HepG2 (cell line): ENCODE results near the gene MFSD11. TPM values are rescaled to one million over a fixed set of nuclear protein-coding genes. Genes with fewer than 3 reads are reported as not detected.

ENCODE experiments used
- HMG20B ChIP-seq: conservative IDR thresholded peaks from 2 replicates; pipeline ENCODE4 v1.6.1; 2016; ENCODE audit warnings: missing genetic modification reagents, missing compliant biosample characterization
- HNRNPLL ChIP-seq: fragments of 200-400 bp; formaldehyde crosslinking; IDR thresholded peaks from 2 replicates; pipeline ENCODE4 v1.6.1; 2017; ENCODE audit warnings: mild to moderate bottlenecking, low read depth, low read length; ENCODE audit not compliant: poor library complexity, severe bottlenecking
- KDM1A ChIP-seq: IDR thresholded peaks from 2 replicates; pipeline ENCODE4 v1.6.1; 2016; ENCODE audit warnings: missing compliant biosample characterization
- KLF13 ChIP-seq: sonication (generic); formaldehyde crosslinking; IDR thresholded peaks from 2 replicates; pipeline ENCODE4 v1.4.0; 2020; ENCODE audit warnings: mild to moderate bottlenecking, missing genetic modification reagents
- NFE2L2 ChIP-seq: fragments of 150-350 bp; IDR thresholded peaks from 2 replicates; pipeline ENCODE4 v1.6.1; 2014; ENCODE audit warnings: low read length
- SKIL ChIP-seq: sonication (generic); formaldehyde crosslinking; IDR thresholded peaks from 2 replicates; pipeline ENCODE4 v1.8.0; 2022; ENCODE audit warnings: missing genetic modification reagents, mild to moderate bottlenecking, moderate library complexity, borderline replicate concordance
- STAG1 ChIP-seq: sonication (generic); formaldehyde crosslinking; IDR thresholded peaks from 2 replicates; pipeline ENCODE4 v1.4.0; 2020; ENCODE audit warnings: missing genetic modification reagents
- TCF12 ChIP-seq, 2 experiments: fragments of 450-650 bp in 1 of 2; sonication (generic) in 1 of 2; formaldehyde crosslinking in 1 of 2; IDR thresholded peaks; 2 replicates each; pipeline versions ENCODE4 v1.6.1 to v1.8.0; 2017 to 2022; ENCODE audit warnings: antibody characterized with exemption in 1 of 2, mild to moderate bottlenecking in 1 of 2, missing genetic modification reagents in 1 of 2, moderate library complexity in 1 of 2
- ZBTB20 ChIP-seq: sonication (generic); formaldehyde crosslinking; IDR thresholded peaks from 2 replicates; pipeline ENCODE4 v1.8.1; 2023; ENCODE audit warnings: missing genetic modification reagents, low read depth, mild to moderate bottlenecking, borderline replicate concordance
- ZNF274 ChIP-seq: sonication (generic); formaldehyde crosslinking; IDR thresholded peaks from 2 replicates; pipeline ENCODE4 v1.5.1; 2020; ENCODE audit warnings: mild to moderate bottlenecking, missing genetic modification reagents
- ZNF543 ChIP-seq: sonication (generic); formaldehyde crosslinking; IDR thresholded peaks from 2 replicates; pipeline ENCODE4 v1.4.0; 2020; ENCODE audit warnings: mild to moderate bottlenecking, missing genetic modification reagents
- ZNF672 ChIP-seq: sonication (generic); formaldehyde crosslinking; IDR thresholded peaks from 2 replicates; pipeline ENCODE4 v1.8.1; 2022; ENCODE audit warnings: missing genetic modification reagents
- ZNF703 ChIP-seq: sonication (generic); formaldehyde crosslinking; IDR thresholded peaks from 2 replicates; pipeline ENCODE4 v1.5.1; 2020; ENCODE audit warnings: missing genetic modification reagents, mild to moderate bottlenecking, moderate library complexity, borderline replicate concordance
- ZNF740 ChIP-seq: sonication (generic); formaldehyde crosslinking; IDR thresholded peaks from 2 replicates; pipeline ENCODE4 v1.4.0; 2020; ENCODE audit warnings: missing genetic modification reagents
- ZNF776 ChIP-seq: sonication (generic); formaldehyde crosslinking; IDR thresholded peaks from 2 replicates; pipeline ENCODE4 v1.4.0; 2020; ENCODE audit warnings: mild to moderate bottlenecking, missing genetic modification reagents
- ZNF841 ChIP-seq: sonication (generic); formaldehyde crosslinking; IDR thresholded peaks from 2 replicates; pipeline ENCODE4 v1.8.1; 2023; ENCODE audit warnings: missing genetic modification reagents, borderline replicate concordance
- polyA plus RNA-seq, 8 experiments: library from polyadenylated mRNA; depleted of rRNA in 3 of 8; stranded (reverse) in 7 of 8; unstranded in 1 of 8; fragments of >200 nt; fragmentation: Illumina TruSeq in 4 of 8; extraction: Trizol in 4 of 8; gene quantifications; 2 replicates each; pipeline versions ENCODE4 v1.2.1 to v1.2.3, GENCODE V29; 2011 to 2016; ENCODE audit warnings: low read depth in 4 of 8, missing spikeins in 1 of 8, mixed read lengths in 1 of 8; ENCODE audit not compliant: insufficient read depth in 1 of 8
- total RNA-seq, 5 experiments: library from RNA; depleted of rRNA; stranded (reverse); fragments of >200 nt; fragmentation: Illumina TruSeq; extraction: Trizol; gene quantifications; 2 replicates each; pipeline ENCODE4 v1.2.3, GENCODE V29; 2016; ENCODE audit warnings: low read depth in 1 of 5
- TF ChIP-seq, protein P1 (sequence below): sonication (generic); formaldehyde crosslinking; IDR thresholded peaks from 2 replicates; pipeline ENCODE4 v1.8.0; 2022; ENCODE audit warnings: low read depth, missing genetic modification reagents
- TF ChIP-seq, protein P2 (sequence below): sonication (generic); formaldehyde crosslinking; IDR thresholded peaks from 2 replicates; pipeline ENCODE4 v1.5.0; 2020; ENCODE audit warnings: mild to moderate bottlenecking, missing genetic modification reagents
- TF ChIP-seq, protein P3 (sequence below): sonication (generic); formaldehyde crosslinking; IDR thresholded peaks from 2 replicates; pipeline ENCODE4 v1.4.0; 2020; ENCODE audit warnings: missing genetic modification reagents

MFSD11 gene
- total and polyA plus RNA-seq, 2 of the 13 experiments (the other 11 are each of a cell fraction or from before 2014, with no cell fraction given): 26.1 to 36.3 TPM

DNA sequence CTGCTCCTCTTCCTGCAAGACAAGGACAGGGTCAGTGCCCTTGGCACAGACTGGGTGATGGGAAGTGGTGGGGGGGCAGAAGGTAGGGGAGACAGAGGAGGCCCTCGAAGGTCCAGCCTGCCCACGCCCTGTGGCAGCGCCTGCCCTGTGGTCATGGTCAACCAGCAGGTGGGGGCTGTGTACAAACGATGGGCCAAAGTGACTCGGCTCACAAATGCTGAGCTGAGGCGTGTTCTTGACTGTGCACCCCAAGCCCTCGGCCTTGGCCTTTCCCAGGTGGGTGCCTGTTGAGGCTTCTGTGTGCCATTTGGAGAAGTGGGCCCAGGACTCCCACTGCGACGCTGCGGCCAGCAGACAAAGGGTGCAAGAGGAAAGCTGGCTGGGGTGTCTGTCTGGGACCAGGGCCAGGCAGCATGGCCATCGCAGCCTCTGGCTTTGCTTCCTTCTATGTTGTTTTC lies 49.7 kb upstream of the MFSD11 start (continued):
- TF ChIP-seq, protein P1, sequence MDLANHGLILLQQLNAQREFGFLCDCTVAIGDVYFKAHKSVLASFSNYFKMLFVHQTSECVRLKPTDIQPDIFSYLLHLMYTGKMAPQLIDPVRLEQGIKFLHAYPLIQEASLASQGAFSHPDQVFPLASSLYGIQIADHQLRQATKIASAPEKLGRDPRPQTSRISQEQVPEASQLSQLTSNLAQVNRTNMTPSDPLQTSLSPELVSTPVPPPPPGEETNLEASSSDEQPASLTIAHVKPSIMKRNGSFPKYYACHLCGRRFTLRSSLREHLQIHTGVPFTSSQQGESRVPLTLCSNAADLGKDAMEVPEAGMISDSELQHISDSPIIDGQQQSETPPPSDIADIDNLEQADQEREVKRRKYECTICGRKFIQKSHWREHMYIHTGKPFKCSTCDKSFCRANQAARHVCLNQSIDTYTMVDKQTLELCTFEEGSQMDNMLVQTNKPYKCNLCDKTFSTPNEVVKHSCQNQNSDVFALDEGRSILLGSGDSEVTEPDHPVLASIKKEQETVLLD (CRISPR knock-in tag): no peak
- no peak for TF ChIP-seq KLF13 (CRISPR knock-in tag)
- TF ChIP-seq ZNF740 (CRISPR knock-in tag): no peak
- peak; percentile 53 for TF ChIP-seq SKIL (CRISPR knock-in tag)
- TF ChIP-seq TCF12 (IDR thresholded peaks at IDR 0.05): no peak
- TF ChIP-seq TCF12 (CRISPR knock-in tag; IDR thresholded peaks at IDR 0.05): 0 out of 2 replicates have a peak, but pooled peaks have one; percentile 32
- no peak for TF ChIP-seq ZNF776 (CRISPR knock-in tag)
- peak; percentile 19 for TF ChIP-seq HNRNPLL
- TF ChIP-seq ZNF672 (CRISPR knock-in tag): peak; percentile 73; the same call in 1 of the 2 replicates
- TF ChIP-seq ZNF274: no peak
- TF ChIP-seq STAG1 (CRISPR knock-in tag): peak; percentile 40; the same call in 1 of the 2 replicates
- TF ChIP-seq, protein P2, sequence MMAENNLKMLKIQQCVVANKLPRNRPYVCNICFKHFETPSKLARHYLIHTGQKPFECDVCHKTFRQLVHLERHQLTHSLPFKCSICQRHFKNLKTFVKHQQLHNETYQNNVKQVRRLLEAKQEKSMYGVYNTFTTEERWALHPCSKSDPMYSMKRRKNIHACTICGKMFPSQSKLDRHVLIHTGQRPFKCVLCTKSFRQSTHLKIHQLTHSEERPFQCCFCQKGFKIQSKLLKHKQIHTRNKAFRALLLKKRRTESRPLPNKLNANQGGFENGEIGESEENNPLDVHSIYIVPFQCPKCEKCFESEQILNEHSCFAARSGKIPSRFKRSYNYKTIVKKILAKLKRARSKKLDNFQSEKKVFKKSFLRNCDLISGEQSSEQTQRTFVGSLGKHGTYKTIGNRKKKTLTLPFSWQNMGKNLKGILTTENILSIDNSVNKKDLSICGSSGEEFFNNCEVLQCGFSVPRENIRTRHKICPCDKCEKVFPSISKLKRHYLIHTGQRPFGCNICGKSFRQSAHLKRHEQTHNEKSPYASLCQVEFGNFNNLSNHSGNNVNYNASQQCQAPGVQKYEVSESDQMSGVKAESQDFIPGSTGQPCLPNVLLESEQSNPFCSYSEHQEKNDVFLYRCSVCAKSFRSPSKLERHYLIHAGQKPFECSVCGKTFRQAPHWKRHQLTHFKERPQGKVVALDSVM (CRISPR knock-in tag): no peak
- TF ChIP-seq NFE2L2: no peak
- TF ChIP-seq HMG20B (CRISPR knock-in tag): no peak
- no peak for TF ChIP-seq ZBTB20
- no peak for TF ChIP-seq KDM1A
- TF ChIP-seq ZNF543 (CRISPR knock-in tag): no peak
- TF ChIP-seq, protein P3, sequence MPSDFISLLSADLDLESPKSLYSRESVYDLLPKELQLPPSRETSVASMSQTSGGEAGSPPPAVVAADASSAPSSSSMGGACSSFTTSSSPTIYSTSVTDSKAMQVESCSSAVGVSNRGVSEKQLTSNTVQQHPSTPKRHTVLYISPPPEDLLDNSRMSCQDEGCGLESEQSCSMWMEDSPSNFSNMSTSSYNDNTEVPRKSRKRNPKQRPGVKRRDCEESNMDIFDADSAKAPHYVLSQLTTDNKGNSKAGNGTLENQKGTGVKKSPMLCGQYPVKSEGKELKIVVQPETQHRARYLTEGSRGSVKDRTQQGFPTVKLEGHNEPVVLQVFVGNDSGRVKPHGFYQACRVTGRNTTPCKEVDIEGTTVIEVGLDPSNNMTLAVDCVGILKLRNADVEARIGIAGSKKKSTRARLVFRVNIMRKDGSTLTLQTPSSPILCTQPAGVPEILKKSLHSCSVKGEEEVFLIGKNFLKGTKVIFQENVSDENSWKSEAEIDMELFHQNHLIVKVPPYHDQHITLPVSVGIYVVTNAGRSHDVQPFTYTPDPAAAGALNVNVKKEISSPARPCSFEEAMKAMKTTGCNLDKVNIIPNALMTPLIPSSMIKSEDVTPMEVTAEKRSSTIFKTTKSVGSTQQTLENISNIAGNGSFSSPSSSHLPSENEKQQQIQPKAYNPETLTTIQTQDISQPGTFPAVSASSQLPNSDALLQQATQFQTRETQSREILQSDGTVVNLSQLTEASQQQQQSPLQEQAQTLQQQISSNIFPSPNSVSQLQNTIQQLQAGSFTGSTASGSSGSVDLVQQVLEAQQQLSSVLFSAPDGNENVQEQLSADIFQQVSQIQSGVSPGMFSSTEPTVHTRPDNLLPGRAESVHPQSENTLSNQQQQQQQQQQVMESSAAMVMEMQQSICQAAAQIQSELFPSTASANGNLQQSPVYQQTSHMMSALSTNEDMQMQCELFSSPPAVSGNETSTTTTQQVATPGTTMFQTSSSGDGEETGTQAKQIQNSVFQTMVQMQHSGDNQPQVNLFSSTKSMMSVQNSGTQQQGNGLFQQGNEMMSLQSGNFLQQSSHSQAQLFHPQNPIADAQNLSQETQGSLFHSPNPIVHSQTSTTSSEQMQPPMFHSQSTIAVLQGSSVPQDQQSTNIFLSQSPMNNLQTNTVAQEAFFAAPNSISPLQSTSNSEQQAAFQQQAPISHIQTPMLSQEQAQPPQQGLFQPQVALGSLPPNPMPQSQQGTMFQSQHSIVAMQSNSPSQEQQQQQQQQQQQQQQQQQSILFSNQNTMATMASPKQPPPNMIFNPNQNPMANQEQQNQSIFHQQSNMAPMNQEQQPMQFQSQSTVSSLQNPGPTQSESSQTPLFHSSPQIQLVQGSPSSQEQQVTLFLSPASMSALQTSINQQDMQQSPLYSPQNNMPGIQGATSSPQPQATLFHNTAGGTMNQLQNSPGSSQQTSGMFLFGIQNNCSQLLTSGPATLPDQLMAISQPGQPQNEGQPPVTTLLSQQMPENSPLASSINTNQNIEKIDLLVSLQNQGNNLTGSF: no peak
- no peak for TF ChIP-seq ZNF841 (CRISPR knock-in tag)
- TF ChIP-seq ZNF703 (CRISPR knock-in tag): no peak
